ENCODE results near the gene GIMAP1. TPM values are rescaled to one million over a fixed set of nuclear protein-coding genes. Genes with fewer than 3 reads are reported as not detected.
A peak's percentile ranks its signal among the peaks of the same experiment; 100 is the strongest.

GIMAP1 gene
- total and polyA plus RNA-seq, 9 donors: 0.58 to 6.2 (median 2.7) TPM

- peaks cover 0 to 11% of the 10 kb centered on the region in 2 donors for H3K9me3 ChIP-seq
- DNase-seq: no peak
- H3K27me3 ChIP-seq: no peaks in the 10 kb centered on the region
- H3K27ac ChIP-seq: no peak overlapping the region
- no peaks in the 10 kb centered on the region for H3K4me1 ChIP-seq (ENCODE audit: insufficient read depth)
- 50 to 74% (median 59%) methylated on average over 2 of the region's 2 CpGs for WGBS, 3 donors
- TF ChIP-seq EP300 (IDR thresholded peaks at IDR 0.05) (no peak), POLR2A (IDR thresholded peaks at IDR 0.05) (no peak), CTCF (IDR thresholded peaks at IDR 0.05) (no peak)
- intact Hi-C loops (cut with DNase I): no loop called here
- H3K36me3 ChIP-seq: no peaks in the 10 kb centered on the region
- no peak overlapping the region for H3K4me3 ChIP-seq
Measured at GRCh38 chr7:150695654-150696053, 20.8 kb upstream of the GIMAP1 start.

- 86 to 94% (median 93%) methylated on average over 1 of the region's 1 CpG for WGBS, 3 donors
- Histone ChIP-seq H3K36me3 (no peaks in the 10 kb centered on the region), H3K4me1 (ENCODE audit: insufficient read depth) (no peaks in the 10 kb centered on the region), H3K4me3 (no peak overlapping the region), H3K27me3 (no peaks in the 10 kb centered on the region), H3K27ac (no peak overlapping the region), H3K9me3 (peaks cover 3 to 4% of the 10 kb centered on the region in 2 donors)
- intact Hi-C loops (cut with DNase I): no loop called here
- TF ChIP-seq POLR2A (IDR thresholded peaks at IDR 0.05): no peak
- no peak for DNase-seq
Measured at GRCh38 chr7:150703209-150703608, 13.2 kb upstream of the GIMAP1 start.

GRCh38 chr7:150715293-150715692, 1.1 kb upstream of the GIMAP1 start:
- intact Hi-C loops (cut with DNase I): no loop called here
- H3K27ac ChIP-seq: no peak overlapping the region
- no peaks in the 10 kb centered on the region for H3K27me3 ChIP-seq
- no peak for DNase-seq
- H3K36me3 ChIP-seq: no peaks in the 10 kb centered on the region
- WGBS, 3 donors: 69 to 85% (median 78%) methylated on average over 4 of the region's 4 CpGs
- H3K4me1 ChIP-seq (ENCODE audit: insufficient read depth): no peaks in the 10 kb centered on the region
- no peaks in the 10 kb centered on the region for H3K9me3 ChIP-seq
- H3K4me3 ChIP-seq: no peak overlapping the region
- TF ChIP-seq EP300 (IDR thresholded peaks at IDR 0.05) (no peak), CTCF (IDR thresholded peaks at IDR 0.05) (no peak), POLR2A (IDR thresholded peaks at IDR 0.05) (no peak)

- intact Hi-C loops (cut with DNase I): no loop called here
- 53 to 58% (median 53%) methylated on average over 4 of the region's 4 CpGs for WGBS, 3 donors
- Histone ChIP-seq H3K27me3 (no peaks in the 10 kb centered on the region), H3K9me3 (no peaks in the 10 kb centered on the region), H3K4me1 (ENCODE audit: insufficient read depth) (no peaks in the 10 kb centered on the region), H3K27ac (no peak overlapping the region), H3K36me3 (no peaks in the 10 kb centered on the region), H3K4me3 (no peak overlapping the region)
- DNase-seq: no peak
- no peak for TF ChIP-seq EP300 (IDR thresholded peaks at IDR 0.05)
Measured at GRCh38 chr7:150715738-150716137, 675 bp upstream of the GIMAP1 start.

- TF ChIP-seq EP300 (IDR thresholded peaks at IDR 0.05): no peak
- no peaks in the 10 kb centered on the region for H3K4me1 ChIP-seq (ENCODE audit: insufficient read depth)
- no peaks in the 10 kb centered on the region for H3K9me3 ChIP-seq
- DNase-seq: no peak
- no peaks in the 10 kb centered on the region for H3K27me3 ChIP-seq
- H3K4me3 ChIP-seq: peak overlapping the region; percentile 13
- no peak overlapping the region for H3K27ac ChIP-seq
- H3K36me3 ChIP-seq: no peaks in the 10 kb centered on the region
- WGBS, 3 donors: 54 to 63% (median 62%) methylated on average over 4 of the region's 4 CpGs
- intact Hi-C loops (cut with DNase I): no loop called here
Measured at GRCh38 chr7:150716939-150717338, 526 bp downstream of the GIMAP1 start.

- Histone ChIP-seq H3K4me3 (no peak overlapping the region), H3K27ac (no peak overlapping the region)
- 67 to 79% (median 69%) methylated on average over 4 of the region's 4 CpGs for WGBS, 3 donors
Measured at GRCh38 chr7:150717814-150718420, 1.5 kb downstream of the GIMAP1 start.

More at GRCh38 chr7:150717814-150718420, 1.5 kb downstream of the GIMAP1 start:
- no peaks in the 10 kb centered on the region for H3K4me1 ChIP-seq (ENCODE audit: insufficient read depth)
- DNase-seq: no peak
- no peaks in the 10 kb centered on the region for H3K27me3 ChIP-seq
- TF ChIP-seq POLR2A (IDR thresholded peaks at IDR 0.05) (no peak), EP300 (IDR thresholded peaks at IDR 0.05) (no peak), CTCF (IDR thresholded peaks at IDR 0.05) (no peak)
- H3K9me3 ChIP-seq: no peaks in the 10 kb centered on the region
- no peaks in the 10 kb centered on the region for H3K36me3 ChIP-seq
- intact Hi-C loops (cut with DNase I): no loop called here

Data from ovary (tissue), 9 donors.